Fibroblast of skin of abdomen (primary cell): Measurements from ENCODE around the gene C10orf90.
A peak's percentile ranks its signal among the peaks of the same experiment; 100 is the strongest.

Experiments used
- DNase-seq: peaks from one replicate; pipeline ENCODE4 v3.0.0-alpha.2; 2013

C10orf90 gene

DNA sequence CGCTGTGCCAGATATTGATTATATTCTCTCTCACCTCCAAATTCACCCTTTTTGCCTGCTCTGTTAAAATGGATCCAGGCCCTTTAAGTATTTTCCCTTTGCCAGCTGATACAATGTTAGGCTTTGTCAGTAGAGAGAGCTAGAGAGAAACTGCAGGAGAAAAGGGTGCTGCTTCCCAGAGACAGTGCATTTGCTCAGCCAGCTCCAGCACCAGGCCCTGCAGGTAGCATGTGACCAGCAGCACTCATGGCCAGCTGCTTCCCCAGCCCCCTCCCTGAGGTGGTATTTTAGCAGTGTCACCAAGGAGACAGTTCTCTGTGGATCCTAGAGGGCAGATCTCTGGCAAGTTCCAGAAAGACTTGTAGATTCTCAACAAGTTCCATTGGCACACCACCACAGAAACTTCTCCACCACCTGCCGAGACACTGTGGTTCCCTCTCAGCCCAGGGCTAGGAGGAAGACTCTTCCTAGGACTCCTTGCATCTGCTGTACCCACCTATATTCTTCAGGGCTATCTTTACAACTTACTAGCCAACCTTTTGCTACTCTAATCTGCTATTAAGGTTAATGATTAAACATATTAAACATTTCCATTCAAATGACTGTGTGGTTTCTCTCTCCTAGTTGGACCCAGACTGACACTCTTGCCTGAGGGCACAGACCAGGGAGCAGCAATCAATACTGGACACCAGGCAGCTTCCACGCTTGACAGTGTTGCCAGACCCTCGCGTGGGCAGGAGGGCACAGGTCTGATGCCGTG, 246.6 kb downstream of the C10orf90 start:
- DNase-seq = no peak

DNA sequence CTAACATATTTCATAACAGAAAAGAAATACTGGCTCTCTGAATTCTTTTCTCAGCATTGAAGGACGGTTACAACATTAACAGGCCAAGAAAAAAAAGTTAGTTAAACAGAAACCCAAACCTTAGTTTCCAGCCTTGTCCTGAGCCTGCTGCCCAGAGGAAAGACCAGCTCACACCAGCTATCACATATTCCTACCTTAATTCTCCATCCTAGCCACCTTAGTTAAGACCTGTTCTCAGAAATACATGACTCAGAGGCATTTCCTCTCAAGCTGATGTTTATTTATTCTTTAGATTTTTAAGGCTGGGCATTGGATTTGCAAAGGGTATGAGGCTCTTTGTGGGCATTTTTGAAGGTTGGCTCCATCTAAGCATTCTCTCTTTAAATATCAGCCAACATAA, 247.9 kb downstream of the C10orf90 start:
- DNase-seq = no peak

DNA sequence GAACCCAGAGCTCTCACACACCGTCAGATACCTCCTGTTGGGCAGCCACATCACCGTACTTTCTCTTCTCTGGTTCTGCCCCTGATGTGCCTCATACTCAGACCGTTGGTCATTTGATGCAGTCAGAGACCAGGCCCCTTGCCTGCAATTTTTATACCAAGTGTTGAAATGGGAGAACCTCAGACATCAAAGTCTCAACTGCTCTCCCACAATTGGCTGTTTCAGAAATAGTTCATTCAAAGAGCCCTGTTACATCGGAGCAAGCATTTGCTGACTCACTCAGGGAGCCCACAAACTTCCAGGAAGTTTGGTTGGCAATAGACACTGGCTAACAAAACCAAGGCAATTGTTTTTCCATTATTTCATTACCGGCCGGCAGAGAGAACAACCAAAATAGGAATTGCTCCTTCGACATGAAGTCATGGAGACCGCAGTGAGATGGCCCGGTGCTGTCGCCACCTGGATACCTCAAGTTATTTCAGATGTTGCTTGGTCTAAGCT, 248.7 kb downstream of the C10orf90 start:
- peak; percentile 98 for DNase-seq

DNA sequence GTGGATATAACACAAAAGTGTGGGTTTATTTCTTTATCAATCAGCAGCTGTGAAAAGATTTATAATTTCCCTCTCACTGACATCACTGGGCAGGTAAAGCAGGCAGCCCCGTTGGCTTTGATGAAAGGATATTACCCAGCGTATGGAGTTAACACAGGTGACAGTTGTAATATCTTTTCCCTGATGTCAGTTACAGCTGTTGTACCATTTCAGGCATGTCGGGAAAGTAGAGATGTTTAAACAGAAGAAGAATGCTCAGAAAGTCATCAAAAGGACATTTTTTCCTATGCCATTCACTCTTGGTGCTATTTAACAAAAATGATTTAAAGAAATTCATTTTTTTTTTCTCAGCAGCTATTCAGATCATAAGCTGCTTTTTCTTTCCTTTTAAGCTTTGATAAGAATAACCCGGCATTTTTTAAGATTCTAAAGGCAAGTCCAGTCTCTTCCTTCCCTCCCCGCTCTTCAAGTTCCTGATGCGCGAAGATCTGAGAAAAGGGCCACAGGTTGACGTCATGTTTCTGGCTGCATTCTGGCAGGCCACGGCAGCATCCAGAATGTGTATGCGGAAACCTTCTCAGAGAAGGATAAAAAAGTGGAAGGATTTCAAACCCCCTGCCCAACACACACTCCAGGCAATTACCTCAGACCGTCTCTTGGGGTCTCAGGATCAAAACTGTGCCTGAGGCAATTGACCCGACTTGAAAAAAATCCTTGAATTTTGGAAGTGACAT, 249.8 kb downstream of the C10orf90 start:
- peak; percentile 37 for DNase-seq

DNA sequence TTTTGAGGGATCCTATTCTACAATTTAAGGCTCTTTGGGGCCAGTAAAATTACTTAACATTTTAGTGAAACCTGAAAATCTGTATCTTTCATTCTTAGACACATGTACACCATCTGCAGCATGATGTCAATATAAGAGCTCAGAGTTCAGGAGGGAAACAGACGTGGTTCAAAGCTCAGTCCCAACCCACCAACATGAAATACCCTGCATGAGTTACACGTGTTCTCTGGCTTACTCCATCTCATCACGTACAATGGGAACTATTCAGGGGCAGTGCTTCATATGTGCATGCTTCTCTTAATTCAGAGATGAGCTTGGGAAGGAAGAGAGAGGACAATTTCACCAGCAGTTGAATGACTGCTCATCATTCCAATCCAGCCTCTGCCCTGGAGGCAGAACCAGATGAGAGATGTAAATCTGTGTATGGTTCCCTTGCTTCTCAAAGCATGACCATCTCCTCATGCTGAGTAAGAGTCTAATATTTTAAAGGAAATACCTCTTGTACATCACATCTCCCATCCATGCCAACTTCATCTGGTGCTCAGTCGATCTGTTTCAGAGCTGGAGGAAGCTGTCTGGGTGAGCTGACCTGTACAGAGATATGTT, 253.2 kb downstream of the C10orf90 start:
- no peak for DNase-seq

DNA sequence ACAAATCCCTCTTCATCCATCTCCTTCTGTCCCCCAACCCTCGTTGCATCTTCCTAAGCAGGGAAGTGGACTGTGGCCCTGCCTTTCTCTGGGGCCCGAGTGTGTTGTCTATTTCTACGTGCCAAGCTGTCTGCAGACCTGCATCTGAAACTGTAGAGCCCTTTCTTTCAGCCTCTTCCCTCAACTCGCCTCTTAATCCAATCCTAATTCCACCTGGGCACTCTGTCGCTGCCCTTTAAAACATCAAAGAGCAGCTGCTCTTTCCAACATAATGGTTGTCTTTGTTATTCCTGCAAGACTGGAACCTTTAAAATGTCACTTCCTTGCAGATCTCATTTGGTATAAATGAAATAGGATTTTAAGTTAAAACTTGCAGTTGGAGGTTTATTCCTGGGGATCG, 260.7 kb downstream of the C10orf90 start:
- no peak for DNase-seq

DNA sequence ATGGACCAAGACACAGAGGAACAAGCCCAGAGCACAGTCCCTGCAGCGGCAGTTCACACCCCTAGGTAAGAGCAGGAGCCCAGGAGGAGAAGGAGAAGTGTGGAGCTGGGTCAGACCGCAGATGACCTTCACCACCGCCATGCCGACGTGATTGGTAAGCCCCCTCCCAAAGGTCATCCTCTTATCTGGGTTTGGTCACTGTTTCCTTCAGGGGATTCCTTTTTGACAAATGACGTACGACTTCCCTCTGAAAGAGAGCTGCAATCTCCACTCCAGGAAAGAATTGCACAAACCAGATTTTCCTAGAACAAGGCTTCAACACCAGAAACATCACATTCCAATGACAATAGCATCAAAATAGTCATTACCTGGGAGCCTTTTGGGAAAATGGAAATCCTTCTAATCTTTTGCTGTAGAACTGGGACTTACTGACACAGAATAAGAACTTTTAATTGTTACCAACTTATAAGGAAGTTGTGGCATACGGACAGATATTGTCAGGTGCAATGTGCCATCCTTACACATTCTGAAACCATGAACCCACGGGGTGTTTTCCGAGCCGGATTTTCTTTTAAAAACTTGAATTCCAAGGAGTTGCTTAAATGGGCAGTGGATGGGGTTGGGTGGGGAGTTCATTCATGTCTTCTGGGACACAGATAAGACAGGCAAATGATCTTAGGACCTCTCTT, 261.4 kb downstream of the C10orf90 start:
- DNase-seq = no peak

DNA sequence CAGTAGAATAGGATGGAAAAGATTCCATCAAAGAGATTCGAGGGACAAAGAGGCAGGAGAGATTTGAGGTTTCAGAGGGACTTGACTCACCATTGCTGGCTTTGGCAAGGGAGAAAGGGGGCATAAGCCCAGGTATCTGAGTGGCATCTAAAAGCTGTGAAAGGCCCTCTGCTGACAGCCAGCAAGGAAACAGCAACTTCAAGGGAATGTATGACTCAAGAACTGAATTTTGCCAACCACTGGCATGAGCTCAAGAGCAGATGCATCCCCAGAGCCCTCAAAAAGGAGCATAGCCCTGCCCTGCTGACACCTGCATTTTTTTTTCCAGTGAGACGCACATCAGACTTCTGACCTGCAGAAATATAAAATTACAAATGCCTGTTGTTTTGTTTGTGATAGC, 262.7 kb downstream of the C10orf90 start:
- DNase-seq = no peak

DNA sequence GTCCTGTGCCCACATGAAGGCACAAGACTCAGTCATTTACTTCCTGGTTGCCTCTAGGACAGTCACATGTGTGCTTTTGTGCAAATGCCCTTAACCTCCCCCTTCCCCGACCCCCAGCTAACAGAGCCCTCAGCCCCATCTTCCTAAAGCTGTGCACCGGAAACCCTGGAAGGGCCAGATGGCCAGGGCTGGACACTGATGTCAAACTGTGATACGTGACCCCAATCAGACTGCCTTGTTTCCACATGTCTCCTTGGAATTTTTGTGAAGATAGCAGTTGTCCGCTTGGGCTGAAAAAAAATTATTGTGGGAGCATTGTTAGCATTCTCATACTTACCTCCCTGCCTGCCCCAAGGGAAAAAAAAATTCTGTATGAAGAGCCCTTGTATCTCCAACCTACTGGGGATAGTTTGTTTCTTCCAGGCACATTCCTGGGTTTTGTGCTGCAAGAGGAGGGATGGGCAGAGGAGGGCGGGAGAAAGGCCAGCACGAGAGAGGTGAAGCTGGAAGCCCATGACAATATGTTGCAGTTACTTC, 265.2 kb downstream of the C10orf90 start:
- peak; percentile 52 for DNase-seq

DNA sequence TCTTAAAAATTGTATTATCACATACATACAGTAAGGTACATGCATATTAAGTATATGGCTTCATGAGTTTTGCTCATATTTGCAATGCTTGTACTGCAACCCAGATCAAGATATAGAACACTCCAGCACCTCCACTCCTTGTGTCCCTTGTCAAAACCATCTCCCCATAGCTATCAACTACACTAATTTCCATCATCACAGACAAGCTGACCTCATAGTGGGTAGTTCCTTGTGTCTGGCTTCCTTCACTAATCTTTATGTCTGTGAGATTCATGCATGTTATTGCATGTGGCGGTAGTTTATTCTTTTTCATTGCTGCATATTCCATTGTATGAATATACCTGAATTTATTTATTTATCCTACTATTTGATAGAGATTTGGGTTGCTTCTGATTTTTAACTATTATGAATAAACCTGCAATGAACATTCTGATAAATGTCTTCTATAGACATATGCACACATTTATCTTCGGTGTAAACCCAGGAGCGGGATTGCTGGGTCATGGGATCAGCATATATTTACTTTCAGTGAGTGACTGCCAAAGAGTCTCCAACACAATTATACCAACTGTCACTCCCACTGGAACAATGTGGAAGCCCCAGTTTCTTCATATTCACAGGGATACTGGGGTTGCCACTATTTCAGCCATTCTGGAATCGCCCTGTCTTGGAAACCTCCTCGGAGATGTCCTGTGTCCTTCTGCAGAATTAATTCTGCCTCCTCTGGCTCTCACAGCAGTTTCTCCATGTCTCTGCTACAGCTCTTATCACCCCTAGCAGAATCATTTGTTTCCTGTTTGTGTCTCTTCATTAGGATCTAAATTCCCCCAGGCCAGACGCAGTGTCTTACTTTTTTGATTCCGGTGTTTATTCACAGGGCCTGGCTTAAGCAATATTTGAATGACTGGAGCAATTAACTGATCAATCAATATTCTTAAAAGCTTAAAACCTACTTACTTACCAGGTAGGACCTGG, 267.5 kb downstream of the C10orf90 start:
- DNase-seq = no peak

DNA sequence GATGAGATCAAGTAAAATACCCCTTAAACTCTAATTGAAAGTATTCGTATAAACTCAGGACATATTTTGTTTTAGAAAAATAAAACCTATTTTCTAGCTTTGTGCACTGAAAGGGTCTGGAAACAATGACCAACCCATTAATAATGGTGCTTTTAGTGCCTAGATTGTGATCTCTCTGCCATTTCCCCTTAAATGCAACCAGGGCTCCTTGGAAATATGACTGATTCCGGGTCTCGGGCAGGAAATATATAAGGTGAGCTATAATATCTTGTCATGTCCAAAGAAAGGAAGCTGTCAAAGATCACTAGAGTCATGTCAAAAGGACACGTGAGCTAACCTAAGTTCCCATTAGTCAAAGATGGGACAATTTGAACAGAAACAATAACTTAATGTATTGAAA, 269.9 kb downstream of the C10orf90 start:
- no peak for DNase-seq

DNA sequence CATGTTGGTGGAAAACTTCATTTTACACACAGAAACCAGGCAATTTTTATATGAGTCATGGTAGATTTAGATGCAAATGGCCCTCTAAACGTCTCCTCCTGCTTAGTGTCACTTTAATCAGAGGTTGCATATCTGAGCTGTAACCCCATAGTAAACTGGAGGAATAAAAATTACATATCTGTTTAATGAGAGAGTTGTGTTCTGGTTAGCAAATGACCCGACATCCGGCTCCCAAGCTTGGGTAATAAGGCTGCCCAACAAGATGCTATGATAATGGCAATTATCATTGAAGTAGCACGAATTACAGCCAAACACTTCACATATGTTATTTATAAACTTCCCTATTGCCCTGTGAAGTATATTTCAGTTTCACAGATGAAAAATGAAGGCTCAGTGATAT, 271.6 kb downstream of the C10orf90 start:
- DNase-seq = peak; percentile 12

DNA sequence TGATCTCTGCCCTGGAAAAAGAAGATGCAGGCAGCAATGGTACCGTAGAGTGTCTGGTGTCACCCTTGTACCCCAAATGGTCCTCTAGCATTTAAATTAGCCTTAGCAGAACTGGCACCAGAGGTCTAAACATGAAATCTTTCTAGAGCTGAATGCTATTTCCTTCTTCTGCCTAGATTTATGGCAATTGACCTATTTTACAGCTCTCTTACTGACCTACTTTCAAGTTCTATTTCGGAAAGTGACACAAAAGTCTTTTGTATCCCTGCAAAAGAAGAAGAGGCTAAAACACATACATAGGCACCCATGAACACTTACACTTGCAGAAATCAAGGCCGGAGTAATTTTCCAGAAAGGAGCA, 272.1 kb downstream of the C10orf90 start:
- no peak for DNase-seq

DNA sequence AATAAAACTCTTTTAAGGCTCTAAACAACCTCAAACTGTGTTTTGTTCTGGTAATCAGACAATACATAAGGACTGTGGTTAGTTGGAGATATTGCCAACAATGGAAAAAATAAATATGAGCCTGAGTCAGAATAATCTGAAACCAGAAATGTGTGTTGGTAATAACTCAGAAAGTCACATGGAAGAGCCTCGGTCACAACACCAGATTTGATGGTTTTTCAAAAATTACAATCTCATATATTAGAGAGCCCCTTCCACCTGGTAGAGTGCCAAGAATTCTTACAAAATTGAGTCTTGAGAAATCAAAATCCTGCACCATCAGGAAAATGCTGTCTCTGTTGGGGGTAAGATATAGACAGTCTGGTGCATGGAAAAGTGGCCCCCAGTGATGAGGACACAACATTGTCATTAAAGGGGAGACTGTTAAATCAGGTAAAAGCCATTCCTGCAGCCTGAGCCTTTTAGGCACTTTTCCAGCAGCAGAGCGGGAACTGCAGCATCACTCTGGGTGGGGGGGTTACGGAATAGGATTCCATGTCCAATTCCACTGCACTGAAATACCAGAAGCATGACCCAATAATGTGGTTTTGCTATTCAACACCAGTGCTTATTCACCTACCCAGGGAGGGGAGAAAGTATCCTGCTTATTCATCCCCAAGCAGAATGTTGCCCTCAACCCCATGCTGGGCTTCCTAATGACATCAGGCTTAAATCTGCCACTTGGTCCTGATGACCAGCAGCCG, 272.7 kb downstream of the C10orf90 start:
- peak; percentile 99 for DNase-seq

DNA sequence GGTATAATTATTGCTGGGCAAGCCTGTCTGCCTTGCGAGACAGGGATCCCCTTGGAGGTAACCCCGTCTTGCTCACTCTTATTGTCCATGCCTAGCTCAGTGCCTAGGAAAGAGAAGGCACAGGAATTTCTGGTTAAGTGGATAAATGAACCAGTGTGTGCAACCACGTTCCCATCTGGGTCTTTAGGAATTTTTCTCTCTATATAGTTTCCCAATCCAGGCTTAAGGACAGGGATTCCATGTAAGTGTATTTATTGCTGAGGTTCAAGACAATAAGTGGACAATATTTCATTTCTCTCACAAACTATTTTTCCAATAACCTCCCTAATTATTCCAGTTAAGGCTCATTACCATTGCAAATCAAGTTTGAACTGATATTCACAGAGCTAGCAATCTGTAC, 273.3 kb downstream of the C10orf90 start:
- peak; percentile 53 for DNase-seq

DNA sequence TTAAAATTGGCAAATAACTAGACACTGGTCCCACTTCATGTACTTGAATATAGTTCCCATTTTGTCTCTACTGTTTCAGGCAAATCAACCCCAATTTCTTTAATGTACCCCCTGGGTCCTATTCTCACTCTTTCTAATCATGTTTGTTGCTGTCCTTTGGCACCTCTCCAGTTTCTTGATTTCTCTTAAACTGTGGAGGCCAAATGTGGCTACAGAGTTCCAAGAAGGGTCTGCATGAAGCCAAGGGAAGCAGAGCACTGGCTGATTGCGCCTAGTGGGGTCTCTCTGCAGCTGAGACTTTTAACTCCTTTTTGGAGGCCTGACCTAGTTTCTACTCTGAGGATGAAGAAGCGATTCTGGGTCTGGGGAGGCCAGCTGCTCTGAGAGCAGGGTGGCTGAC, 275.5 kb downstream of the C10orf90 start:
- DNase-seq = no peak

DNA sequence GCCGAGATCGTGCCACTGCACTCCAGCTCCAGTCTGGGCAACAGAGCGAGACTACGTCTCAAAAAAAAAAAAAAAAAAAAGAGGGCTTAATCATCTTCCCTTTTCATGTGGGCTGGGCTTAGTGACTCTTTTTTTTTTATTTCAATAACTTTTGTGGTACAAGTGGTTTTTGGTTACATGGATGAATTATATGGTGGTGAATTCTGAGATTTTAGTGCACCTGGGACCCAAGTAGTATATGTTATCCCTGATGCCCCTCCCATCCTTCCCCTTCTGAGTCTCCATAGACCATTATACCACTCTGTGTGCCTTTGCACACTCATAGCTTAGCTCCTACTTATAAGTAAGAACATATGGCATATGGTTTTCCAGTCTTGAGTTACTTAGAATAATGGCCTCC, 277.4 kb downstream of the C10orf90 start:
- no peak for DNase-seq

DNA sequence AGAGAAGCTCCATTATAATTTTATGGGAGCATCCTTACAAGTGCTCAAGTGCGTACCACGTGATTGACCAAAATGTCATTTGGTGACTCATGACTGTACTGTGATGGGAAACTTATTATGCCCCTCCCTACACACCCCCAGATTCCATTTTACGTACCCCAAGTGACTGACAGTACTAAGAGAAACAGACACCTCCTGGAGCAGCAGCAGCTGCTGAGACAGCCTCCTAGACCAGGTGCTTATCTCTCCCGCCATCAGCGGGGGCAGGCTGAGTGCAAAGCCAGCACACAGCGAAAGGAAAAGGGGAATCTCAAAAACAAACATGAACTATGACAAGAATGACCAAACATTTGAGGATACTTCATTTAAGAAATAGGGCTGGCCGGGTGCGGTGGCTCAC, 278.0 kb downstream of the C10orf90 start:
- no peak for DNase-seq

DNA sequence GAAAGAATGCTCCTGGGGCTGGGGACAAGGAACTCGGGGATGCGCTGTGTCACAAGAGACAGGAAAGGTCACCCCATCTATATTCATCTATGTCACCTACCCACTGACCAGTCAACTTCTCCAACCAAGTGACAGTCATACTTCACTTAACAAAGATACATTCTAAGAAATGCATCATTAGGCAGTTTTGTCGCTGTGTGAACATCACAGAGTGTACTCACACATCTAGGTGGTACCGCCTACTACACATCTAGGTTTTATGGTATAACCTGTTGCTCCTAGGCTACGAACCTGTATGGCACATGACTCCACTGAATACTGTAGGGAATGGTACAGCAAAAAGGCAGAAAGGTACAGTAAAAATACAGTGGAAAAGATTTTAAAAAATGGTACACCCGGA, 278.4 kb downstream of the C10orf90 start:
- DNase-seq = no peak

DNA sequence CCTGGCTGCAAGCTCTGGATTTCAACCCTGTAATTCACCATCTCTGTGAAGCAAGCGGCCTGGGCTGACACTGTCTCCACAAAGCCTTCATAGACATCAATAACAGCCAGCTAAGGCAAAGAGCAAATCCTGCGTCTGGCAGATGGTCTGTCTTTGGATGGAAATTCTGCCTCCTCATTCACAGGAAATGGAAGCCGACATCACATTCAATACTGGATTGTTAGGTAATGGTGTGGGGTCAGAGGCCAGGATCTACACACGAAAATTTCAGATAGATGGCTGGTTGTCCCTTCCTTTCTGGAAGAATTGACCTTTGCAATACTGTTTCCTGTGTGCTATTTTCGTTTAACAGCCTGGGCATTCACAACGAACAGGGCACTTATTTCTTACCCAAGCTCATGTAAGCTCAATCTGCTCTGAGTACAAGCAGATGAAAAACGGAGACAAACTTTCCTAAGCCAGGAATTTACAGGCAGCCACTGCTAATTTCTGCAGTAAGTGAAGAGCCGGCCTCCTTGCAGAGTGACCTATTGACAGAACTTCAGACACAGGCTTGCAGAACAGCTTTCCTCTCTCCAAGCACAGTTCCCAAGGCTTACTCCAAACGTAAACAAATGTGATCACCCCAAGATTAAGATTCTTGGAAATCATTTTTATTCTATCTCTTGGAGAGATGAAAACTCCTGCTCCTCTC, 279.2 kb downstream of the C10orf90 start:
- DNase-seq = peak; percentile 54
